ENCODE results near the gene DMRT1. TPM values are rescaled to one million over a fixed set of nuclear protein-coding genes. Genes with fewer than 3 reads are reported as not detected.

Gene DMRT1
- total RNA-seq: not detected in 2 replicates

DNA sequence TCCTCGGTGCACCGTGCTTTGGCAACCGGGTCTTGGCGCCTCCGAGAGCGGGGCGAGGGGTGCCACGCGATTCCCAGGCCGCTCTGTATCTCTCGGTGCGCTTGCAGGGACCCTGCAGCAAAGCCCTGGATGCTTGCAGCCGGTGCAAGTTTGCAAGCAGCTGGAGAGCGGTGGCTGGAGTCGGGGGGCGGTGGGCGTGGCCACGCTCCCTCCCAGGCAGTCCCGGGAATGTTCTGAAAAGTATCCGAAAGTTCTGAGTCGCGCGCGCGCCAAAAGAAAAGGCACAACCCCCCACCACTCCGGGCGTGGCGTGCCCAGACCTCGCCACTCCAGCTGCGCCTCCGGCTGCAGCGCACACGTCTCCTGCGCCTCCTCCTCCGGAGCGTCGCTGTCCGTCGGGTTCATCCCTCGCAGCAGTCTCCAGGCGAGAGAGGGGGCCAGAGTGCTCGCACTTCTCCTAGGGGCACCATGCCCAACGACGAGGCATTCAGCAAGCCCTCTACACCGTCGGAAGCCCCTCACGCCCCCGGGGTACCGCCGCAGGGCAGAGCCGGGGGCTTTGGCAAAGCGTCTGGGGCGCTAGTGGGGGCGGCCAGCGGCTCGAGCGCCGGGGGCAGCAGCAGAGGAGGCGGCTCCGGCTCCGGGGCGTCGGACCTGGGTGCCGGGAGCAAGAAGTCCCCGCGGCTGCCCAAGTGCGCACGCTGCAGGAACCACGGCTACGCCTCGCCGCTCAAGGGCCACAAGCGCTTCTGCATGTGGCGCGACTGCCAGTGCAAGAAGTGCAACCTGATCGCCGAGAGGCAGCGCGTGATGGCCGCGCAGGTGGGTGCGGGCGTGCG is at the start of gene DMRT1:
TSS of gene DMRT1 (plus strand) at position 327 of the 839 bp plus-strand sequence. CDS start at position 469, 142 bp downstream.

DNA sequence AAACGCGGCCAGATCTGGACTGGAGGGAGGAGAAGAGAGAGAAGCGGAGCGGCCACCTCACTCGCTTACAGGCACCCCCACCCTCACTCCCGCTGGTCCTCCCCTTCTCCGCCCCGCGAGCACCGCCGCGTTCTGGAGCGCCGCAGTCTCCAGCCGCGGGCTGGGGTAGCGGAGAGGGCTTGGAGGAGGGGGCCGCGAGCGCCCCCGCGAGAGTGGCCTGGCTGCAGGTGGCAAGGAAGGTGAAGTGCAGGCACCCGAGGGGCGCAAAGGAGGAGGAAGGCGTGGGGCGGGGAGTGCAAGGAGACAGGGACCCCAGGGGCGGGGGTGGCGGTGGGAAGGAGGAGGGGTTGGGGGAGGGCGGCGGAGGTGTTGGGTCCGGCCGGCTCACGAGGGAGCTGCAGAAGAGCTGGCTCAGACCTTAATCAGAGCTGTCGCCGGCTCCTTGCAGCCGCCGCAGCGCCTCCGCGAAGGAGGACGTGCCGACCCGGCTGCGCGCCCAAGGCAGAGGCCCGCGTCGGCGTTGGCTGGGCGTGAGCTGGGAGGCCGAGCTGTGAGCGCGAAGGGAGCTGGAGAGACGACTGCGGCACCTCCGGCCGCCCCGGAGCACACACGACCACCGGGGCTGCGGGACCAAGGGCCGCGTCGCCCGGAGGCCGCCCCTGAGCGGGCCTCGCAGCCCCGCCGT is 134.9 kb downstream of the DMRT1 start, which contains the start of gene DMRT3:
TSS of gene DMRT3 (plus strand) at position 398 of the 685 bp plus-strand sequence. CDS start 347 bp downstream, outside the sequence.

Small RNAs within 50 kb of the gene (small RNA-seq; reads per million reads assigned to genes)
- gene RNU6-1073P: not detected

Other genes starting within 250 kb of the DMRT1 start
- not detected in 2 replicates for gene DMRT3, start 135.0 kb downstream of the DMRT1 start, total RNA-seq
- gene DMRT2, start 208.7 kb downstream of the DMRT1 start, total RNA-seq: not detected in 2 replicates